Activated CD4-positive, alpha-beta T cell treated with anti-CD3 and anti-CD28 coated beads, Interleukin-2, amount 50 U/mL, for 48 hours (primary cell): ENCODE measurements around the gene TNNT2.
A peak's percentile ranks its signal among the peaks of the same experiment; 100 is the strongest.

ENCODE experiments used
- DNase-seq, 2 experiments: peaks; one replicate each; pipeline ENCODE4 v3.0.0-alpha.2; 2020

TNNT2 gene

GRCh38 chr1:201376107-201376463 is 1.4 kb downstream of the TNNT2 start:
- no peak for DNase-seq

GRCh38 chr1:201375169-201375568 is 2.3 kb downstream of the TNNT2 start:
- DNase-seq, result no peak

- no peak for DNase-seq
Measured at GRCh38 chr1:201374364-201374763, 3.1 kb downstream of the TNNT2 start.

GRCh38 chr1:201371792-201372191 is 5.7 kb downstream of the TNNT2 start:
- no peak for DNase-seq

- no peak for DNase-seq
Measured at GRCh38 chr1:201371276-201371675, 6.2 kb downstream of the TNNT2 start.

GRCh38 chr1:201370500-201370899 is 7.0 kb downstream of the TNNT2 start:
- DNase-seq, result no peak

- DNase-seq, result no peak
Measured at GRCh38 chr1:201369209-201369608, 8.3 kb downstream of the TNNT2 start.

- no peak for DNase-seq
Measured at GRCh38 chr1:201366696-201367095, 10.8 kb downstream of the TNNT2 start.

- no peak for DNase-seq
Measured at GRCh38 chr1:201365251-201365650, 12.2 kb downstream of the TNNT2 start.

- DNase-seq, result no peak
Measured at GRCh38 chr1:201364808-201365105, 12.7 kb downstream of the TNNT2 start.

- no peak for DNase-seq
Measured at GRCh38 chr1:201363467-201363866, 14.0 kb downstream of the TNNT2 start.

- DNase-seq, result no peak
Measured at GRCh38 chr1:201362906-201363305, 14.6 kb downstream of the TNNT2 start.

GRCh38 chr1:201361652-201362504 is 15.6 kb downstream of the TNNT2 start:
- peak; percentile 35 for DNase-seq

- DNase-seq, result no peak
Measured at GRCh38 chr1:201360901-201361651, 16.4 kb downstream of the TNNT2 start.

GRCh38 chr1:201360486-201360885 is 17.0 kb downstream of the TNNT2 start:
- no peak for DNase-seq

GRCh38 chr1:201359873-201360210 is 17.6 kb downstream of the TNNT2 start:
- DNase-seq, result no peak

- DNase-seq, result no peak
Measured at GRCh38 chr1:201359031-201359872, 18.2 kb downstream of the TNNT2 start.

GRCh38 chr1:201358596-201358995 is 18.9 kb downstream of the TNNT2 start:
- DNase-seq, result no peak

- no peak for DNase-seq
Measured at GRCh38 chr1:201357636-201358348, 19.7 kb downstream of the TNNT2 start.

GRCh38 chr1:201357211-201357610 is 20.3 kb downstream of the TNNT2 start:
- DNase-seq, result no peak

- no peak for DNase-seq
Measured at GRCh38 chr1:201356701-201357100, 20.8 kb downstream of the TNNT2 start.

- no peak for DNase-seq
Measured at GRCh38 chr1:201356236-201356635, 21.2 kb downstream of the TNNT2 start.

GRCh38 chr1:201355471-201355870 is 22.0 kb downstream of the TNNT2 start:
- DNase-seq, result no peak
